Tibial artery (tissue), 4 donors: ENCODE results near the gene TRABD2B.

Experiments
- DNase-seq, 2 donors: peaks; one replicate each; pipeline ENCODE4 v3.0.0-alpha.2; 2019
- H3K27ac ChIP-seq, 2 donors: fragments of 200-600 bp; sonication (generic) in 1 of 2; 1 replicate in 1 of 2; 2 replicates in 1 of 2; pipeline ENCODE4 v1.5.1; 2018 to 2019; ENCODE audit warnings: mild to moderate bottlenecking in 1 of 2
- H3K27me3 ChIP-seq, 2 donors: fragments of 200-600 bp; sonication (generic) in 1 of 2; one replicate each; pipeline versions ENCODE4 v1.5.1 to v1.6.0; 2016 to 2019
- H3K36me3 ChIP-seq, 3 donors: fragments of 200-600 bp; sonication (generic) in 2 of 3; one replicate each; pipeline ENCODE4 v1.5.1; 2016 to 2019; ENCODE audit warnings: mild to moderate bottlenecking in 2 of 3
- H3K4me1 ChIP-seq, 4 donors: fragments of 200-600 bp; sonication (generic) in 2 of 4; 1 replicate in 3 of 4; 2 replicates in 1 of 4; pipeline ENCODE4 v1.5.1; 2016 to 2019
- H3K4me3 ChIP-seq, 2 donors: fragments of 200-600 bp; sonication (generic) in 1 of 2; 1 replicate in 1 of 2; 2 replicates in 1 of 2; pipeline ENCODE4 v1.5.1; 2018 to 2019; ENCODE audit warnings: mild to moderate bottlenecking in 2 of 2
- H3K9me3 ChIP-seq, 3 donors: fragments of 200-600 bp; sonication (generic) in 1 of 3; one replicate each; pipeline ENCODE4 v1.5.1; 2016 to 2019
- CTCF ChIP-seq, 2 experiments: fragments of 200-600 bp in 1 of 2; fragments of 450-650 bp in 1 of 2; IDR thresholded peaks; one replicate each; pipeline ENCODE4 v1.5.1; 2017 to 2019; ENCODE audit warnings: antibody characterized with exemption in 2 of 2, mild to moderate bottlenecking in 1 of 2, moderate library complexity in 1 of 2
- intact Hi-C: fragments of 100-400 bp; cut with DNase I; formaldehyde crosslinking; loops from one replicate; pipeline ENCODE4 v1.15.0; 2023; ENCODE audit warnings: low total_unique reads

Gene TRABD2B

GRCh38 chr1:47935163-47935562, 62.0 kb downstream of the TRABD2B start:
- Histone ChIP-seq H3K27me3 (no peaks in the 10 kb centered on the region), H3K36me3 (no peaks in the 10 kb centered on the region), H3K4me1 (peaks cover 3 to 77% (median 49%) of the 10 kb centered on the region in 4 donors), H3K27ac (peak overlapping the region; percentile 70 to 71), H3K9me3 (no peaks in the 10 kb centered on the region), H3K4me3 (no peak overlapping the region)
- TF ChIP-seq CTCF (IDR thresholded peaks at IDR 0.05), result no peak
- no peak for DNase-seq
- intact Hi-C loops, result loop anchor here (2.0 kb wide), 1 partner anchor 58 kb away; no protein-coding TSS in a partner anchor

- H3K36me3 ChIP-seq, result no peaks in the 10 kb centered on the region
- TF ChIP-seq CTCF (IDR thresholded peaks at IDR 0.05), result peak in 1 of 2 experiments; percentile 12
- no peak overlapping the region for H3K4me3 ChIP-seq
- peak; percentile 94 to 96 for DNase-seq
- H3K27me3 ChIP-seq, result no peaks in the 10 kb centered on the region
- peak overlapping the region; percentile 70 to 71 for H3K27ac ChIP-seq
- intact Hi-C loops, result loop anchor here (2.0 kb wide), 1 partner anchor 58 kb away; no protein-coding TSS in a partner anchor
- peaks cover 0 to 77% (median 49%) of the 10 kb centered on the region in 4 donors for H3K4me1 ChIP-seq
- no peaks in the 10 kb centered on the region for H3K9me3 ChIP-seq
These were observed 62.9 kb downstream of the TRABD2B start for GRCh38 chr1:47934243-47934805.

- no peak for TF ChIP-seq CTCF (IDR thresholded peaks at IDR 0.05)
- H3K4me1 ChIP-seq, result peaks cover 0 to 73% (median 46%) of the 10 kb centered on the region in 4 donors
- no peaks in the 10 kb centered on the region for H3K9me3 ChIP-seq
- intact Hi-C loops, result no loop called here
- H3K4me3 ChIP-seq, result no peak overlapping the region
- no peak overlapping the region for H3K27ac ChIP-seq
- no peak for DNase-seq
- H3K36me3 ChIP-seq, result no peaks in the 10 kb centered on the region
- H3K27me3 ChIP-seq, result no peaks in the 10 kb centered on the region
These were observed 64.4 kb downstream of the TRABD2B start for GRCh38 chr1:47932743-47933142.

GRCh38 chr1:47931395-47931794, 65.8 kb downstream of the TRABD2B start:
- peak; percentile 28 for TF ChIP-seq CTCF (IDR thresholded peaks at IDR 0.05)
- Histone ChIP-seq H3K36me3 (no peaks in the 10 kb centered on the region), H3K27ac (peak overlapping the region; percentile 25 to 37), H3K4me1 (peaks cover 3 to 86% (median 59%) of the 10 kb centered on the region in 4 donors), H3K27me3 (no peaks in the 10 kb centered on the region), H3K4me3 (no peak overlapping the region), H3K9me3 (no peaks in the 10 kb centered on the region)
- intact Hi-C loops, result no loop called here
- DNase-seq, result peak in 1 of 2 donors; percentile 75

GRCh38 chr1:47930210-47930840, 66.9 kb downstream of the TRABD2B start:
- TF ChIP-seq CTCF (IDR thresholded peaks at IDR 0.05), result no peak
- Histone ChIP-seq H3K9me3 (no peaks in the 10 kb centered on the region), H3K27ac (peak overlapping the region; percentile 25 to 37), H3K27me3 (no peaks in the 10 kb centered on the region), H3K4me1 (peaks cover 3 to 88% (median 67%) of the 10 kb centered on the region in 4 donors), H3K4me3 (no peak overlapping the region), H3K36me3 (no peaks in the 10 kb centered on the region)
- no peak for DNase-seq
- intact Hi-C loops, result no loop called here
